Activated T-helper 1 cell treated with anti-CD3 and anti-CD28 coated beads, Interleukin-2, amount 50 U/mL, for 16 hours (primary cell): ENCODE data around the gene CMTM8.
A peak's percentile ranks its signal among the peaks of the same experiment; 100 is the strongest.
"Not testable (repeated sequence)": the region's sequence is repeated elsewhere in the genome, so short reads cannot be mapped to it uniquely, and the experiment has no call there.

Experiments
- DNase-seq, 2 donors: peaks; one replicate each; pipeline ENCODE4 v3.0.0-alpha.2; 2020; ENCODE audit warnings: low read depth in 1 of 2, low spot score in 1 of 2

CMTM8 gene

GRCh38 chr3:32374788-32375595 is 136.5 kb downstream of the CMTM8 start:
- peak in 1 of 2 donors; percentile 37 for DNase-seq

GRCh38 chr3:32375596-32375930 is 137.1 kb downstream of the CMTM8 start:
- DNase-seq: no peak

GRCh38 chr3:32376115-32376514 is 137.6 kb downstream of the CMTM8 start:
- no peak for DNase-seq

GRCh38 chr3:32379831-32380500 is 141.5 kb downstream of the CMTM8 start:
- DNase-seq: no peak

GRCh38 chr3:32381922-32382321 is 143.4 kb downstream of the CMTM8 start:
- DNase-seq: no peak

- DNase-seq: no peak
These were observed 144.7 kb downstream of the CMTM8 start for GRCh38 chr3:32383136-32383711.

GRCh38 chr3:32384938-32385337 is 146.5 kb downstream of the CMTM8 start:
- no peak for DNase-seq

- DNase-seq: no peak
These were observed 149.0 kb downstream of the CMTM8 start for GRCh38 chr3:32387512-32387911.

- DNase-seq: not testable (repeated sequence)
These were observed 151.1 kb downstream of the CMTM8 start for GRCh38 chr3:32389577-32389976.

- peak; percentile 38 to 56 for DNase-seq
These were observed 153.4 kb downstream of the CMTM8 start, which contains the start of gene CMTM7 for GRCh38 chr3:32391643-32392535. Gene CMTM7, plus strand, starts transcription at chr3:32391853. Its CDS starts 54 bp downstream, at chr3:32391907.

- DNase-seq: no peak
These were observed 154.2 kb downstream of the CMTM8 start for GRCh38 chr3:32392536-32393302.

GRCh38 chr3:32395496-32395895 is 157.0 kb downstream of the CMTM8 start:
- DNase-seq: no peak

- DNase-seq: no peak
These were observed 159.5 kb downstream of the CMTM8 start for GRCh38 chr3:32397941-32398340.

GRCh38 chr3:32398531-32398930 is 160.1 kb downstream of the CMTM8 start:
- no peak for DNase-seq

GRCh38 chr3:32399030-32399620 is 160.6 kb downstream of the CMTM8 start:
- DNase-seq: no peak

GRCh38 chr3:32401126-32401525 is 162.6 kb downstream of the CMTM8 start:
- no peak for DNase-seq

- peak in 1 of 2 donors; percentile 43 for DNase-seq
These were observed 163.1 kb downstream of the CMTM8 start for GRCh38 chr3:32401556-32402081.

- no peak for DNase-seq
These were observed 165.2 kb downstream of the CMTM8 start for GRCh38 chr3:32403663-32404062.

- DNase-seq: no peak
These were observed 166.2 kb downstream of the CMTM8 start for GRCh38 chr3:32404714-32405113.

GRCh38 chr3:32405155-32405554 is 166.7 kb downstream of the CMTM8 start:
- no peak for DNase-seq
